ENCODE measurements around the gene TP63.

The TP63 gene

GRCh38 chr3:189758186-189758585 is 127.0 kb downstream of the TP63 start:
- Histone ChIP-seq H3K36me3 (ENCODE audit: control insufficient read depth in 1 of 2, insufficient read depth in 2 of 2, low read length in 2 of 2) (no peaks in the 10 kb centered on the region), H3K9ac (ENCODE audit: low read depth in 1 of 2, low read length in 2 of 2) (no peak overlapping the region), H3K27ac (ENCODE audit: low read depth, low read length) (no peak overlapping the region), H3K9me3 (ENCODE audit: control insufficient read depth in 1 of 2, low read length in 2 of 2) (no peaks in the 10 kb centered on the region), H3K4me3 (ENCODE audit: low read depth in 1 of 2, low read length in 2 of 2) (no peak overlapping the region), H3K4me1 (ENCODE audit: control insufficient read depth in 1 of 2, insufficient read depth in 2 of 2, low read length in 2 of 2) (no peaks in the 10 kb centered on the region), H3K27me3 (ENCODE audit: control insufficient read depth in 1 of 2, insufficient read depth in 2 of 2, low read length in 2 of 2) (no peaks in the 10 kb centered on the region)

GRCh38 chr3:189766416-189766815 is 135.2 kb downstream of the TP63 start:
- no peak overlapping the region for H3K9ac ChIP-seq (ENCODE audit: low read depth in 1 of 2, low read length in 2 of 2)
- H3K36me3 ChIP-seq (ENCODE audit: control insufficient read depth in 1 of 2, insufficient read depth in 2 of 2, low read length in 2 of 2), result no peaks in the 10 kb centered on the region
- no peak overlapping the region for H3K4me3 ChIP-seq (ENCODE audit: low read depth in 1 of 2, low read length in 2 of 2)
- H3K27ac ChIP-seq (ENCODE audit: low read depth, low read length), result no peak overlapping the region
- H3K9me3 ChIP-seq (ENCODE audit: control insufficient read depth in 1 of 2, low read length in 2 of 2), result no peaks in the 10 kb centered on the region
- no peaks in the 10 kb centered on the region for H3K4me1 ChIP-seq (ENCODE audit: control insufficient read depth in 1 of 2, insufficient read depth in 2 of 2, low read length in 2 of 2)
- H3K27me3 ChIP-seq (ENCODE audit: control insufficient read depth in 1 of 2, insufficient read depth in 2 of 2, low read length in 2 of 2), result no peaks in the 10 kb centered on the region

- Histone ChIP-seq H3K9me3 (ENCODE audit: control insufficient read depth in 1 of 2, low read length in 2 of 2) (no peaks in the 10 kb centered on the region), H3K36me3 (ENCODE audit: control insufficient read depth in 1 of 2, insufficient read depth in 2 of 2, low read length in 2 of 2) (no peaks in the 10 kb centered on the region), H3K9ac (ENCODE audit: low read depth in 1 of 2, low read length in 2 of 2) (no peak overlapping the region), H3K4me3 (ENCODE audit: low read depth in 1 of 2, low read length in 2 of 2) (no peak overlapping the region), H3K4me1 (ENCODE audit: control insufficient read depth in 1 of 2, insufficient read depth in 2 of 2, low read length in 2 of 2) (peaks cover 0 to 13% of the 10 kb centered on the region in 2 donors), H3K27me3 (ENCODE audit: control insufficient read depth in 1 of 2, insufficient read depth in 2 of 2, low read length in 2 of 2) (no peaks in the 10 kb centered on the region), H3K27ac (ENCODE audit: low read depth, low read length) (no peak overlapping the region)
These were observed 140.8 kb downstream of the TP63 start for GRCh38 chr3:189771842-189772450.

- Histone ChIP-seq H3K36me3 (ENCODE audit: control insufficient read depth in 1 of 2, insufficient read depth in 2 of 2, low read length in 2 of 2) (no peaks in the 10 kb centered on the region), H3K9me3 (ENCODE audit: control insufficient read depth in 1 of 2, low read length in 2 of 2) (no peaks in the 10 kb centered on the region), H3K9ac (ENCODE audit: low read depth in 1 of 2, low read length in 2 of 2) (no peak overlapping the region), H3K4me3 (ENCODE audit: low read depth in 1 of 2, low read length in 2 of 2) (no peak overlapping the region), H3K27me3 (ENCODE audit: control insufficient read depth in 1 of 2, insufficient read depth in 2 of 2, low read length in 2 of 2) (no peaks in the 10 kb centered on the region), H3K4me1 (ENCODE audit: control insufficient read depth in 1 of 2, insufficient read depth in 2 of 2, low read length in 2 of 2) (peaks cover 0 to 13% of the 10 kb centered on the region in 2 donors), H3K27ac (ENCODE audit: low read depth, low read length) (no peak overlapping the region)
These were observed 141.4 kb downstream of the TP63 start for GRCh38 chr3:189772584-189772983.

- Histone ChIP-seq H3K9ac (ENCODE audit: low read depth in 1 of 2, low read length in 2 of 2) (no peak overlapping the region), H3K4me1 (ENCODE audit: control insufficient read depth in 1 of 2, insufficient read depth in 2 of 2, low read length in 2 of 2) (peaks cover 0 to 13% of the 10 kb centered on the region in 2 donors), H3K9me3 (ENCODE audit: control insufficient read depth in 1 of 2, low read length in 2 of 2) (no peaks in the 10 kb centered on the region), H3K4me3 (ENCODE audit: low read depth in 1 of 2, low read length in 2 of 2) (no peak overlapping the region), H3K27ac (ENCODE audit: low read depth, low read length) (no peak overlapping the region), H3K27me3 (ENCODE audit: control insufficient read depth in 1 of 2, insufficient read depth in 2 of 2, low read length in 2 of 2) (no peaks in the 10 kb centered on the region), H3K36me3 (ENCODE audit: control insufficient read depth in 1 of 2, insufficient read depth in 2 of 2, low read length in 2 of 2) (no peaks in the 10 kb centered on the region)
These were observed 141.9 kb downstream of the TP63 start for GRCh38 chr3:189773056-189773455.

GRCh38 chr3:189776149-189776824 is 145.1 kb downstream of the TP63 start:
- no peak overlapping the region for H3K4me3 ChIP-seq (ENCODE audit: low read depth in 1 of 2, low read length in 2 of 2)
- no peak overlapping the region for H3K9ac ChIP-seq (ENCODE audit: low read depth in 1 of 2, low read length in 2 of 2)
- no peaks in the 10 kb centered on the region for H3K27me3 ChIP-seq (ENCODE audit: control insufficient read depth in 1 of 2, insufficient read depth in 2 of 2, low read length in 2 of 2)

GRCh38 chr3:189778340-189778950 is 147.3 kb downstream of the TP63 start:
- Histone ChIP-seq H3K36me3 (ENCODE audit: control insufficient read depth in 1 of 2, insufficient read depth in 2 of 2, low read length in 2 of 2) (no peaks in the 10 kb centered on the region), H3K9me3 (ENCODE audit: control insufficient read depth in 1 of 2, low read length in 2 of 2) (no peaks in the 10 kb centered on the region), H3K4me3 (ENCODE audit: low read depth in 1 of 2, low read length in 2 of 2) (no peak overlapping the region), H3K9ac (ENCODE audit: low read depth in 1 of 2, low read length in 2 of 2) (no peak overlapping the region), H3K27me3 (ENCODE audit: control insufficient read depth in 1 of 2, insufficient read depth in 2 of 2, low read length in 2 of 2) (no peaks in the 10 kb centered on the region), H3K4me1 (ENCODE audit: control insufficient read depth in 1 of 2, insufficient read depth in 2 of 2, low read length in 2 of 2) (peaks cover 0 to 1% of the 10 kb centered on the region in 2 donors), H3K27ac (ENCODE audit: low read depth, low read length) (no peak overlapping the region)

More at GRCh38 chr3:189776149-189776824, 145.1 kb downstream of the TP63 start:
- H3K4me1 ChIP-seq (ENCODE audit: control insufficient read depth in 1 of 2, insufficient read depth in 2 of 2, low read length in 2 of 2), result peaks cover 0 to 13% of the 10 kb centered on the region in 2 donors
- H3K9me3 ChIP-seq (ENCODE audit: control insufficient read depth in 1 of 2, low read length in 2 of 2), result no peaks in the 10 kb centered on the region
- no peak overlapping the region for H3K27ac ChIP-seq (ENCODE audit: low read depth, low read length)
- no peaks in the 10 kb centered on the region for H3K36me3 ChIP-seq (ENCODE audit: control insufficient read depth in 1 of 2, insufficient read depth in 2 of 2, low read length in 2 of 2)

- Histone ChIP-seq H3K36me3 (ENCODE audit: control insufficient read depth in 1 of 2, insufficient read depth in 2 of 2, low read length in 2 of 2) (no peaks in the 10 kb centered on the region), H3K4me1 (ENCODE audit: control insufficient read depth in 1 of 2, insufficient read depth in 2 of 2, low read length in 2 of 2) (no peaks in the 10 kb centered on the region), H3K27me3 (ENCODE audit: control insufficient read depth in 1 of 2, insufficient read depth in 2 of 2, low read length in 2 of 2) (no peaks in the 10 kb centered on the region), H3K9ac (ENCODE audit: low read depth in 1 of 2, low read length in 2 of 2) (no peak overlapping the region), H3K4me3 (ENCODE audit: low read depth in 1 of 2, low read length in 2 of 2) (no peak overlapping the region), H3K9me3 (ENCODE audit: control insufficient read depth in 1 of 2, low read length in 2 of 2) (no peaks in the 10 kb centered on the region), H3K27ac (ENCODE audit: low read depth, low read length) (no peak overlapping the region)
These were observed 148.0 kb downstream of the TP63 start for GRCh38 chr3:189779166-189779565.

- no peaks in the 10 kb centered on the region for H3K27me3 ChIP-seq (ENCODE audit: control insufficient read depth in 1 of 2, insufficient read depth in 2 of 2, low read length in 2 of 2)
- H3K9me3 ChIP-seq (ENCODE audit: control insufficient read depth in 1 of 2, low read length in 2 of 2), result no peaks in the 10 kb centered on the region
- no peak overlapping the region for H3K9ac ChIP-seq (ENCODE audit: low read depth in 1 of 2, low read length in 2 of 2)
- H3K36me3 ChIP-seq (ENCODE audit: control insufficient read depth in 1 of 2, insufficient read depth in 2 of 2, low read length in 2 of 2), result no peaks in the 10 kb centered on the region
- no peak overlapping the region for H3K27ac ChIP-seq (ENCODE audit: low read depth, low read length)
- no peaks in the 10 kb centered on the region for H3K4me1 ChIP-seq (ENCODE audit: control insufficient read depth in 1 of 2, insufficient read depth in 2 of 2, low read length in 2 of 2)
- no peak overlapping the region for H3K4me3 ChIP-seq (ENCODE audit: low read depth in 1 of 2, low read length in 2 of 2)
These were observed 149.5 kb downstream of the TP63 start for GRCh38 chr3:189780546-189781270.

GRCh38 chr3:189781415-189781814 is 150.2 kb downstream of the TP63 start:
- Histone ChIP-seq H3K36me3 (ENCODE audit: control insufficient read depth in 1 of 2, insufficient read depth in 2 of 2, low read length in 2 of 2) (no peaks in the 10 kb centered on the region), H3K4me1 (ENCODE audit: control insufficient read depth in 1 of 2, insufficient read depth in 2 of 2, low read length in 2 of 2) (no peaks in the 10 kb centered on the region), H3K27me3 (ENCODE audit: control insufficient read depth in 1 of 2, insufficient read depth in 2 of 2, low read length in 2 of 2) (no peaks in the 10 kb centered on the region), H3K4me3 (ENCODE audit: low read depth in 1 of 2, low read length in 2 of 2) (no peak overlapping the region), H3K27ac (ENCODE audit: low read depth, low read length) (no peak overlapping the region), H3K9ac (ENCODE audit: low read depth in 1 of 2, low read length in 2 of 2) (no peak overlapping the region), H3K9me3 (ENCODE audit: control insufficient read depth in 1 of 2, low read length in 2 of 2) (no peaks in the 10 kb centered on the region)

Measured in duodenal mucosa (tissue), 2 donors.